Fibroblast of peridontal ligament (primary cell): Measurements from ENCODE around the gene LCLAT1.

ENCODE experiments used
- DNase-seq: peaks from one replicate; pipeline ENCODE4 v3.0.0-alpha.2; 2010; ENCODE audit errors: extremely low read depth

The LCLAT1 gene

DNA sequence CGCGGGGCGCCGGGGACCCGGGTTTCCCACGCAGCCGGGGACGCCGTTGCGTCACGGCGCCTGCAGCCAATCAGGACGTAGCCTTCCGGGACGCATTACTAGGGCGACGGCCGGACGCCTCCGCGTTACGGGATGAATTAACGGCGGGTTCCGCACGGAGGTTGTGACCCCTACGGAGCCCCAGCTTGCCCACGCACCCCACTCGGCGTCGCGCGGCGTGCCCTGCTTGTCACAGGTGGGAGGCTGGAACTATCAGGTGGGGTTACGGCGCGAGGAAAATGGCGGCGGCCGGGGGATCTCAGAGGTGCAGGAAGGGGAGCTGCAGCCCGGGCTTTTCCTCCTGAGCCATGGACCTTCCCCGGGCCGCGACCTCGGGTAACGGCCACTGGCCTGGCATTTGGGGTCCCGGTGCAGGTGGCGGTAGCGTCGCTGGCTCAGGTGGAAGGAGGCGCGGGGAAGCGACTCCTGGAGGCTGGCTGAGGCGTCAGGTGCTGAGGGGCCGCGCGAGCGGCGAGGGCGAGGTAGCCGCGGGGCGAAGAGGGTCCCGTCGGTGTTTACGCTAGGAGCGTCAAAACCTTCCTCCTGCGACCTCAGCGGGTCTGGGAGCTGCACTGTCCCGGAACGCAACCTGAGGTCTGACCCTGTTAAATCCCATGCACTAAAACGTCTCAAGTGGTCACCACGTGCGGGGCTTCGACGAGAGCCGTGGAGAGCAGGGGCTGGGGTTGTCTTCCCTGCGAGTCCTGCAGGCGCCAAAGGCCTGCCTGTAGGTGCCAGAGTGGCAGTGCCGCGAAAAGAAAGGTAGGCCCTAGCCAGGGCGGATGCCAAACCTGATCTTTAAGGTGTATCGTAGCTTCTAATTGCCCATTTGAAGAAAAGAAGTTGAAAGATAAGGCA is at the start of gene LCLAT1:
Gene LCLAT1 (plus strand): TSS at position 98 of the 897 bp plus-strand sequence. CDS start 78,345 bp downstream, outside the sequence.
- DNase-seq, result peak; percentile 68

DNA sequence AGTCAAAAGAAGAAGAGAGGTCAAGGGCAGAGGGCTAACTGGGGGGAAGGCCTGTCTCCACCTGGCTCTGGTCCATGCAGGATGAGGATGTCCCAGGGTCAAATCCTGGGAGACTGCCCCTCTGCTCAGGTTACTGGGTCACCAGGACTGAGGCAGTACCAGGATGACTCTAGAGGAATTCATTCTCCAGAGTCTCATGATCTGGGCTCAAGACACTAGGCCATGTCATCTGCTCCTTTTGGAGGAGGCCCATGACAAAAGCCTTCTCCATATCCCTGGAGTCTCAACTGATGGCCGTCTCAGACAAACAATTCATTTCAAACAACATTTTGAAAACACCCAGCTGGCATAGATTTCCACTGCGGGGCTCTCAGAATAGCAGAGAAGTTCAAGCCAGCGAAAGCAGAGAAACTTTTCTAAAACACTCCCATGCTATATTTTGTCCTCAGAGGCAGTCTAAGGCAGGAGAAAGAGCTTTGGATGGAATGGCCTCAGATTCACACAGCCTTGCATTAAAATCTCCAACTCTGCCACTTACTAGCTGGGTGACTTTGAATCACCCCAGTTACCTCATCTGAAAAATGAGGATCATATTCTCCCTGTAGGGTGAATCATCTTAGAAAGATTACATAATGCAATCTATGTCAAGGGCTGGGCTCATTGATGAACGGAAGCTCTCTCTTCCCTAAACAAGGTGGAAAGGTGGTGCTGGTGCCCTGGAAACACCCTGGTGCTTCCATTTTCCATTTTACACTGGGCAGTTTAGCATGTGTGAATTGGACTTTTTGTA is 48.8 kb upstream of the LCLAT1 start:
- DNase-seq, result no peak

DNA sequence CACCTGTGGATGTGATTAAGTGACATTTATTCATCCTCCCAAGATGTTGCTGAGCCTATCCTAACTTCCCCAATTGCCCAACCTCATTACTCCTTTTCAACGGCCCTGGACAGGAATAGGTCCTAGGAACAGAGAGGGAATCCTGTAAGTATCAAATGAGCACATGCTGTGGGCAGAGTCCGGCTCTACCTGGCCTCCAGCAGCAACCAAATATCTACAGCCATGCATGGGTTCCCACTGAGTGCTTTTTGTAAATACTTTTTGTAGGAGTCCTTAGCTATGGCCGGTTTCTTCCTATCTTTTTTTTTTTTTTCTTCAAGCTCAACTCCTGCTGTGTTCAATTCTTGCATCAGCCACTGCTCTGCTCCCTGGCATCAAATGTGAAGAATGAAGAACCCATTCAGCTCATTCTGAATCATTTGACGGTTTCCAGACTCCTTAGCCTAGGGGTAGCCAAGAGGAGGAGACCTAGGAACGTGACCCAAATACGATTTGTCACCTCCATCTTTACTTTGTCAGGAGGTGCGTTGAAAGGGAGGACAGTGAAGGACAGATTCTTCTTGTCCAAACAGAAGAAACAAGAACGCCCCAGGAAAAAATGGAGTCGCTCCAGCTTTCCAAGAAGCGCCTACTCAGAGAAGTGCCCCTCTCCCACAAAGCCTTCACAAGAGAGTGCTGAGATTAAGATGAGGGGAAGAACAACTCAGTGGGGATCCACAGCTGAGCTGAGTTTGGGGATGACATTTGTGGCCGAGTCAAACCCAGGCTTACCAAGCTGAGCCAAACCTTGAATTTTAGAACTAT is 46.7 kb upstream of the LCLAT1 start:
- DNase-seq, result no peak

DNA sequence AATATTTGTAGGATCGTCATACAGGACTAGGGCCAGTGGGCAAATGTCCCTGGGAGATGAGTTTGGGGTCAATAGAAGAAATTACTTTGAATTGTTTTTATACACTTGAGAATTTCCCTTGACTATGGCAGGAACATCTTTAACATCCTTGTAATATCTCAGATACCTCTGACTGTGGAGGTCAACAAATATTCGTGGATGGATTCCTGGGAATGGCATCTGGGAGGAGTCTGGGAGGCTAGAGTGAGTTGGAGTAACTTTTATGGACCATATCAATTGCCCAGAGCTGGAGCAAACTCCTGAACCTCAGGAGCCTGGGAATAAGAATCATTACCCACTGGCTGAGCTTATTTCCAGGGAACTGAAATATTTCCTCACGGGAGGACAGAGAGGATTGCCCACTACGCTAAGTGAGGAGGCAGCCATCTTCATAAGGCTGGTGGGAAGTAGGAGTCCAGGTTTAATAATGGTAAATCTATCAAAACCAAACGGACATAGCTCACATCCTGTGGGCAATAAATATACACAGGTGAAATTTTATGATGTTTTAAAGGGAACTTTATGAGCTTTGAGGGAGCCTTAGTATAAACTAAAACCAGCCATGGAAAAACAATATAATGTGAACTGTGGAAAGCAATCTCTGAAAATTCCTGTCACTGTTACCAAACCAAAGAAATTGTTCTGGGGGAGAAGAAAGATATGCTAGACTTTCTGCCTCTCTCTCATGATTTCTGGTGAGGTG is 44.4 kb upstream of the LCLAT1 start:
- no peak for DNase-seq

DNA sequence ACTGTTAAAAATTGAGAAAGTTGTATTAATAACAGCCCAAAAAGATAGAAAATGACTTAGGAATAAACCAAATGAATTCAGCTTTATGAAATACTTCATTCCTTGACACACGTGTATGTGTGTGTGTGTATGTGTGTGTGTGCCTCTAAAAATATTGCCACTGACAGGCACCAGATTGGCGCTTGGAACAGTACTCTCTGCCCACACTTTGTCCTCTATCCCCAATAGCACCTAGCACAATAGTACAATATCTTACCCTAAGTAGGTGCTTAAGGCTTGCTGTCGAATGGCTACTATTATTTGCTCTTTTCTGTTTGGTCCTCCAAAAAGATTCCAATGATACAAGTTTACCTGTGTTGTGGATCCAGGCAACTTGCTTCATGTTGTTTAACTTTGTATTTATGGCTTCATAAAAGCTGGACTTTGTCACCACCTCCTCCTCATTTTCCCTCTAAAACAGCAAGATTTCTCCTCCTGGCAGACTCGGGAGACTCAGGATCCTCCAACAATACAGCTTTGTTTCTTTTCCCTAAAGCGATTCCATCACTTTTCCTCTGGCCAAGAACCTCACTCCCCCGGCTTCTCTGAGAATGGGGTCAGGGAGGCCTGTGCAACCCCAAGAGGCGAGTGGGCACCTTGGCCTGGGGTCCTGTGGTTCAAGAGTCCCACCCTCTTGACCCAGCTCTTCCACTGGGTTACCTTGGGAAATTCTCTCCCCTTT is 43.3 kb upstream of the LCLAT1 start:
- DNase-seq, result no peak

DNA sequence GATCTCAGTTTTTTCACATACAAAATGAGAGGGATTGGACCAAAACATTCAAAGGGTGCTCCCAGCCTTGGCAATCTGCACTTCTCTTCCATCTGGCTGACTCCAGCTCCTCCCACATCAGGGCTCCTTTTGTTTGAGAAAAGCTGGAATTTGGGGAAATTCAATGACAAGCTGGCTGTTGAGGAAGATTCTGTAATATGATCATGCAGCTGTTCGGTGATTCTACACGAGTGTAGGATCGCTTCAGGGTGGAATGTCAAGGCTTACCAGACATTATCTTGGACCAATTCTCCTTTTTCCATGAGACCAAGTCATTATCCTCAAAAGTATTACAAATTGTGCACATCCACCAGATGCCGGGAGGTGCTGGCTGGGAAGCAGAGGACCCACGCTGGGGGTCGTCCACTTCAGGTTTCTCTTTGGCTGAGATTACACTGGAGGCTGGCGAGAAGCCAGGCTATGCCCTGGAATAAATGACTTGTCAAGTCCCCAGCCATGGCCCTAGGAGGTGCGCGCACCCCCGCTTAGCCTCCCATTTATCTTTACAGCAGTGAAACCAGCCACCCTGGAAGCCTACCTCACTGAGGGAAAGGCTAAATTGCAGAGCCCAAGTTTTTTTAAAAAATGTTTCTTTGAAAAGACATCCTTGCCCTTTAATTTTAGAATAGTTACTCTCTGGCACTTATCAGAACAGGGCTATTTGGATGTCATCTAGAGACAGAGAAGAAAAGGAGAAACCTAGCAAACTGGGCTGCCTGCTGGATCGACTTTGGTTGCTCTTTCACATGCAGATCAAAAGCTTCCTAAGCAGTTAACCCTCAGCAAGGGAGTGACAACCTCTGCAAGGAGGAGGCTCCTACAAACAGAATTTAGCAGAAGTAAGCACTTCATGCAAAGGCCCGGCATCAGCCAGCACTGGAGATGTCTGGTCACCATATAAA is 42.5 kb upstream of the LCLAT1 start:
- DNase-seq, result peak; percentile 45

DNA sequence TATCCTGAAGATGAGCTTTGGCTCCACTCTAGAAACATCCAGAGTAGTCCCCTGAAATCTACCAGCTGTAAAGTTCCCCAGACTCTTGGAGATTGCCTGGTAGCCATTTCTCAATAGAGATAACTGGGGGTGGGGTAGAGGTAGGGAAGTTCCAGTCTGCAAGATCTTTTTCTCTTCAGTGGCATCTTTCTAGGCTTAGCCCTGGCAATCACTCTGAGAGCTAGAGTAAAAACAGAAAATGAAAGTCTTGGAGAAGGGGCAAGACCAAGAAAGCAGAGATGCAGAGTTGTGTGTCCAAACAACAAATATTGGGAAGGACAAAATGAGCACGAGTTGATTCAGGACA is 41.8 kb upstream of the LCLAT1 start:
- no peak for DNase-seq

DNA sequence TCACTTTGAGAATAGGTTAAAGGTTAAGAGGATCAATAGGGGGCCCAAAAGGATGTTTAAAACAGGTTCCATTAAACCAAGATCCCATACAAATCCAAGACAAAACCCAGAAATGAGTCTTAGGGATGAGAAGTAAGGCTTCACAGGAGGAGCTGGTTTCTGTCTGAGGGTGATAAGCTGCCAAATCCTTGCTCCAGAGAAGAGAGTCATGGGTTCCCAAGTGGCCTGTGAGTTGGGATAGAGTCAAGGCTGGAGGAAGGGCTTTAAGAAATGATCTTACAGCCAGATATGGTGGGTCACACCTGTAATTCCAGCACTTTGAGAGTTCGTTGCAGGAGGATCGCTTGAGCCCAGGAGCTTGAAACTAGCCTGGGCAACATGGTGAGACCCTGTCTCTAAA is 40.2 kb upstream of the LCLAT1 start:
- DNase-seq, result no peak

DNA sequence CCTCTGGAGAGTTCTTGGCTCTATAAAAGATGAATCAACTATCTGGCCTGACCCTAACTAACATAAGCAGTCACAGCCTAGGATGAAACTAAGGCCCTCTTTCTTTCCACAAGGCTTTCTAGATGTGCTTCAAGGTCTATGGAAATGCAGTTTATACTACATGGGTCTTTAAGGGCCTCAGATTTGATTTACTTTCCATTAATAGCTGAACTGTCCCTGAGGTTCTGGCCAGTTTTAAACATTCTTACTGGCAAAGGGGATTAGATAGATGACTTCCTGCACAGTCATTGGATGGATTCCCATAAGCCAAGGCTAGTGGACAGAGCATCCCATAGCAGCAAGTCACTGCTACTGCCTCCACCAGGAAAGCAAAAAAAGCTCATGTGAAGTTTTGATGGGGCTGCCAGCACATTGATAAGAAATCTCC is 38.1 kb upstream of the LCLAT1 start:
- DNase-seq, result no peak

DNA sequence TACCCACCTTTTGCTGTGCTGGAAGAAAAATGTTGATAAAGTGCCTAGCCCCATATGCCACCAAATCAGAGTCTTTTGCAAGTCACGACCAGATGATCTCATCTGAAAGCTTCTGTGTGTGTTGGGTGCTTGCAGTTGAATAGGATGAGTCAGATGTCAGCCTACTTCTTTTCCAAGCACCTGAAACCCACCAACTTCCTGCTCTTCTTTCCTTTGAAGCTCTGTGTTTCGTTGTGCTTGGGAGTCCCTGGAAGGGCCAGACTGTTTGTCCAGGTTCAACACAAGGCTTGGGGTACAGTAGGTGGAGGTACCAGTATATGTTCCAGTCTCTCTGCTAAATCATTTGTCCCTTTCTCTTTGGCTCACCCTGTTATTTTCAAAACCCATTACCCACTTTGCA is 36.8 kb upstream of the LCLAT1 start:
- DNase-seq, result no peak

DNA sequence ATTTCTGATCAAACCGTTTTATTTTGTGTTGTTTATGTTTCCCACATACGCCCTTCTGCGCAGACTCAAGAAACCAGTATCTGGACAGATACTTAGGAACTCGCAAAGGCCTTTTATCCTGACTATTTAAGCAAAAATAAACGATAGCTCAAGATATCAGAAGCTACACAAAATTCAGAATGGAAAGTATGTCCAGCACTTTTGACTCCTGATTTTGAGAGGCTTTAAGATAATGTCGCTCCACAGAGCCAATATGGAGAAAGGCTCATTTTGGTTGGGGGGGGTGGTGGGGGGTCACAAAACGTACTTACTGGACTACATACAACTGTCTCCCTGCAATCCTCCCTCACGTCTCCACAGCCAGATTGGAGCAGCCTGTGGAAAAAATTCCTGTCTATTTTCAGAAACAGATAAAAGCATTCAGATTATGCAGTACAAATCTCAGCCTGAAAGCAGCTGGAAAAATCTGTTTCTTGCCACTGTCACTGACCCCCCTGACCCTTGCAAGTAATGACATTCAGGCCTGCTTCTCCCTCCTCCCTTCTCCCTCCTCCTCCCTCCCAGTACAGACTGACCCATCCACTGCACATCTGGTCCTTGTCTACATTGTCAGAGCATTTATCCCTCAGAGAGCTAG is 34.9 kb upstream of the LCLAT1 start:
- DNase-seq, result no peak

DNA sequence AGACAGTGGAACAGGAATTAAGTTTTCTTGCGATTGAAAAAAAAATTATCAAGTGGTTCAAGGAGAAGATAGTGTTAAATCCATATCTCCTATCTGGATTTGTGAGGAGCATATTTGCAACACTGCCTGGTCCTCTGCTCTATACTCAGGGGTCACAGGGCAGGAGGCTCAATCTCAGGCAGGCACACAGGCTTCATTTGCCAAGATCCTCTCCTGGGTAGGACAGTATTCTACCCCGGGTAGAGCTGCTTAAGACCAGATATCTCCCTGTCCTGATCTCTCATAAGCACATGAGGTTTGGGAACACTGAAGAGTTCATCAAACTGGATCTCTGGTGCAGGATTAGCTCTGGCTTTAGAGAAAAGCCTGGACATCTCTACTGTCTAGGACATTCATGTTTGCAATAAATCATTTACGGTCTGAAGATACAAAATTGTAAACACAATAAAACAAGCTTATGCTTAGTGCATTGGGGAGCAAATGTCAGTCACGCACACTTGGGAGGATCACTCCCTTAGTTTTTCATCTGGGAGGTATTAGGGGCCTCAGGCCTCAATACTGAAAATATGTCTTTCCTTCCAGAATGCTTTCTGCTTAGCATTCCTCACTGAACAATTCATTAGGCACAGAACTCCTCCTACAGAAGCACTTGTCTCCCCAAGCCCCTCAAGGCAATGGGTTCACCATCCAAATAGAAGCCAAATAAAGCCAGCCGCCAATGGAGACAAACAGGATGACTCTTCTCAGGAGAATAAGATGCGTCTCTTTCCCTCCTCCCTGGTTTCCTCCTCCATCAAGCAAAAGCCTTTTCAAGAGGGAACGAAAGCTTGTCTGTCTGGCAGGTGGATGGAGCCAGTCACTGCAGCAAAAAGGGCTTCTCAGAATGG is 34.1 kb upstream of the LCLAT1 start:
- DNase-seq, result no peak

DNA sequence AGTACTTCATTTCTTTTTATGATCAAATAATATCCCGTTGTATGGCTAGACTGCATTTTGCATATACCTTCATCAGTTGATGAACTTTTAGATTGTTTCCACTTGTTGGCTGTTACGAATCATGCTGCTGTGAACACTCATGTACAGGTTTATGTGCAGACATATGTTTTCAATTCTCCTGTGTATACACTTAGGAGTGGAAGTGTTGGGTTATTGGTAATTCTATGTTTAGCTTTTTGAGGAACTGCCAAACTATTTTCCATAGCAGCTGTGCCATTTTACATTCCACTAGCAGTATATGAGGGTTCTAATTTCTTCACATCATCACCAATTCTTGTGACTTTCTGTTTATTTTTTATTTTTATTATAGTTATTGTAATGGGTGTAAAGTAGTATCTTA is 32.1 kb upstream of the LCLAT1 start:
- peak; percentile 69 for DNase-seq

DNA sequence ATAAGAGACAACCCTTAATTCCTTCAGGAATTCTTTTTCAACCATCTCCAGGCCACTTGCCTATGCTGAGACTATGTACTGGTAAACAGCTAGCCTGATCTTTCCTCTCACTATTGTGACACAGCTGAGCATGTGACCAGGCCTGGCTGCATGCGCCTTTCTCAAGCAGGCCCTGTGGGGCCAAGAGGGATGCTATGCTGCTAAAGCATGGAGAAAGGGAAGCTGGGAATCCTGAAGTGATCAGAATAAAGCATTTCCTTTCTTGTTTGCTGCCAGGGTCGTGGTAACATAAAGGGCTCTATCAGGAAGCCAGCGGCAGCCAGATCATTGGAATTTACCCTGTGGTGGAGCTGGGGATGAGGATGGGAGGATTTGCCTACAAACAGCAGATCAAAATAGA is 29.8 kb upstream of the LCLAT1 start:
- no peak for DNase-seq

DNA sequence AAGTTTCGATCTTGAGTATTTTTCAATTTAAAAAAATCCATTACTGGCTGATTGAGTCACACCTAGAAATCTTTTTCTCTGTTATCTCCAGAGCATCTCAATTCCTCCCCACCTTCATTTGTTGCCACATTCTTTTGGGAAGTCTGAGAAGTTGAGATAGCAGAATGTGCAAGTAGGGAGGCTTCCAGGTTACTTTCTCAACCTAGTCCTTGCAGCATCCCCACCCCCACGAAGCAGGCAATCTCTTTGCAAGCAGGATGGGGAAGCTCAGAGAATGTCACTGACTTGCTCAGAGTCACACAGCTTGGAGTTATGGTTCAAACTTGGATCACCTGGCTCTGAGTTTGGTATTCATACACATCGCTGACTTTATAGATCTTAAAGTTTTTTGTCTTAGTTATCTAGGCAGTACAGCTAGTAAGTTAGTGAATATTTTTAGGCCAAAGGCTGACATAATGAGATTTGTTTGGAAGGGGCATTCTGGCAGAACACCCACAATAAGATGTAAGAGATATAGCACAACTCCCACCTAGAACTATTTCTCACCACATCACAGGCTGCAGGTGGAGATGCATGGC is 25.9 kb upstream of the LCLAT1 start:
- DNase-seq, result no peak

DNA sequence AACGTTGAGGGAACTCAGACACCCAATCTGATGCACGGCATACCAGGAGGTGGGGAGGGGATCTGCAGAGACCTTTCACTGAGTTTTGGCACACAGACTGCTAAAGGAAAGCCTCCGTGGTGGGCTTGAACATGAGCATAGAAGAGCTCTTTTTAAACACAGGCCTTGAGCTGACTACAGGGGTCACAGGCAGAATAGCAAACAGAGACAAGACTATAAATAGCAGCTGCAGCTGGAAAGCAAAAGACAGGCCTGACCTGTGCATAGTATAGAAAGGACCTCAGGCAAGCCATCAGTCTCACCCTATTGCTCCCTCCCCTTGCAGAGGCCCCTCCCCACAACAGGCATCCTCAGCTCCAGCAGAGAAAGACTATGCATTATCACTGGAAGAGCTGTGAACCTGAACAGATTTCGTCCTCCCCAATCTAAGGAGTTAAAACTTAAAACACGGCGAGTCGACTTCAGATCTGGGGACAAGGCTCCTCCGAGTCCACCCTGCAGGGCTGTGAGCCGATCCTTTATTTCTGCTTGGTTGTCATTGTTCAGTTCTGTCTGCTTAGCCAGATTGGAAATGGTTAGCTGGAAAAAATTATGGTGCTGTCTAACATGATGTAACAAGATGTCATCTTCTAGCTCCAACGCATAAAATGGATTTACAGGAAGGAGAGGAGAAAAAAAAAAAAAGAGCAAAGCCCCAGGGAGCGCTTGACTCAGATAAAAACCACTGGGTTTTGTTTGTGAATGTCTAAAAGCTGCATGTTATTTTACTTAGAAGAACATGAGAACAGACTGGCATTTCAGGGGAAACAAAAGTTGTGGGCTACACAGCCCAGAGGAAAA is 25.2 kb upstream of the LCLAT1 start:
- DNase-seq, result peak; percentile 98
